Activated CD4-positive, alpha-beta T cell treated with anti-CD3 and anti-CD28 coated beads, Interleukin-10, Interleukin-2, amounts not matched to agents 100 ng/mL and 50 ng/mL, durations not matched to agents 16 hours and 8 hours (primary cell): Measurements from ENCODE around the gene ADAM17.
A peak's percentile ranks its signal among the peaks of the same experiment; 100 is the strongest.

Experiments used
- DNase-seq: peaks from one replicate; pipeline ENCODE4 v3.0.0-alpha.2; 2020

Gene ADAM17

DNA sequence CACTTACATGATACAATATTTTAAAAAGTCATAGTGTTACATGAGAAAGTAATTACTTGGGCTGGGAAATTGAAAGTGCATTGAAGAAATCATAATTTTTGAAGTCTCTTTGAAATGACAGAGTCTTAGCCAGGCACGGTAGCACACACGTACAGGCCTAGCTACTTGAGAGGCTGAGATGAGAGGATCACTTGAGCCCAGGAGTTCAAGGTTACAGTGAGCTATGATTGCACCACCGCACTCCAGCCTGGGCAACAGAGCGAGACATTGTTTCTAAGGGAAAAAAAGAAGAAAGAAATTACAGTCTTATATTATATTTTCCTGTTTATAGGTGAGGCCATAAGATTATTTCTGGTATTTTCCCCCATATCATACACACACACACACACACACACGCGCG, 90.5 kb downstream of the ADAM17 start:
- DNase-seq = no peak

DNA sequence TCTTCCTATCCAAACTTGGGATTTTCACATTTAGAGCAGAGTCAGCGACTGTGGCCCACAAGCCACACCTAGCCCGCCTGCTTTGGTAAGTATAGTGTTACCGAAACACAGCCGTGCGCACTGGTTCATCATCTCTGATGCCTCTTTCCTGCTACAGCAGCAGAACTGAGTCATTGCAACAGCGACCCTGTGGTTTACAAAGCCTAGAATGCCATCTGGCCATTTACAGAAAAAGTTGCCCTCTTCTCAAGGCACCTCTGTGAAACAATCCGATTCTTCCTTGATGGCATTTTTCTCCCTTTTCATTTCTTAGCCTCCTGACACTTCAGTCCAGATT, 92.0 kb downstream of the ADAM17 start:
- DNase-seq = peak; percentile 68

DNA sequence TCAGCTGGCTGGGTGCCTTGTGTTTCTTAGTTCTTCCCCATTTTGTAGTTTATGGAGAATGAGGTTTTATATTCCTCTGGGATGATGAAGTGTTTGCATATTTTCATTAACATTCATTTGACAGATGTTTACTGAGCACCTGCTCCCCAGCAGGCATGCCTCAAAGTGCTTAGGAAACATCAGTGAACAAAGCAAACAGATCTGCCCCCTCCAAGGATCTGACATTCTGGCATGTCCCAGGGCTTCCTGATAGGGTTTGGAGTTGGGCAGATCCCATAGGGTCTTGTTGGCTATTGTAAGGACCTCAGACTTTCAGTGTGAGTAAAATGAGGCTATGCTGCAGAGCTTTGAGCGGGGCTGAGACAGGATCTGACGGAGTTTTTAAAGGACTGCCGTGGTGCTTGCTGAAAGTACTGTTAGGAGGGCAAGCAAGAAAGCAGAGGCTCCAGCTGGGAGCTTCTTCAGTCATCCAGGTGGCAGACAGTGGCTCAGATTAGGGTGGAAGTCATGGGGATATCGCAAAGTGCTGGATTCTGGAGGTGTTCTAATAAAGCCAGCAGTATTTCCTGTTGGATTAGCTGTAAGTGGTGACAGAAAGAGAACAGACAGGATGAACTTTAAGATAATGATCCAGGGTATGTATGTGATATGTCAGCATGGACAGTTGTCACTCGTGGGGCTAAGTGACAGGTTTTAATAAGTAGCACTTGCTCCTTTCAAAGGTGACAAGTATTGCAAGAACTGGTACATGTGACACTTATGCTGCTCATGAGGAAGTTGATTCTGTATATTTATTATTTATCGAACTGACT, 92.5 kb downstream of the ADAM17 start:
- no peak for DNase-seq

DNA sequence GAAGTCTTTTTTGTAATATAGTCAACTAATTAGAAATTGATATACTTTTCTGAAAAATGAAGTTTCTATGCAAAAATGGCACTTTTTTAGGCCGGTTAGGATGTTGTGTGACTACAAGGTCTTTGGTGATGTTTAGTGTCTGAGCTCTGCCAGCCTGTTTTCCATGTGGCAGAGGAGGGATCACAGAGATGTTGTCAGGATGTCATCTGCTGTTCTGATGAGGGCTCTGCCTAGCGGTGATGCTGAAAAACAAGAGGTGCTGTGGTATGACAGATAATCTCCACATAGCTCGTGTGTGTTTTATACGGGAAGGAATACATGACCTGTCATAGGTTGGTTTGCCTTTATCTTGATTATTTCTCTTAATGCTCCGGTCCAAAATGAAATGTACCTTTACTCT, 93.3 kb downstream of the ADAM17 start:
- DNase-seq = no peak

DNA sequence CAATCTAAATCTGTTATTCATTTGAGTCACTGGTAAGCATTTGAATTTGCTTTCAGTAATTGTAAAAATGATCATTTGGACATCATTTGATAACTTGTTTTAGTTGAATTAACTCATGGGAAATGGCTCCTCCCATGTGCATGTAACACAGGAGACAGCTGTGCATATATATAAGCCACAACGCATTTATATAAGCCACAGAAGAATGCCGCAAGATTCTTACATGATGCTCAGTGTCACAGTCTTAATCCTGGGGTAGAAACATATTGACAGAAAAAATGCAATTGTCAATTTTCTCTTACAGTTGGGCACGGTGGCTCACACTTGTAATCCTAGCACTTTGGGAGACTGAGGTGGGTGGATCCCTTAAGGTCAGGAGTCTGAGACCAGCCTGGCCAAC, 94.6 kb downstream of the ADAM17 start:
- no peak for DNase-seq

DNA sequence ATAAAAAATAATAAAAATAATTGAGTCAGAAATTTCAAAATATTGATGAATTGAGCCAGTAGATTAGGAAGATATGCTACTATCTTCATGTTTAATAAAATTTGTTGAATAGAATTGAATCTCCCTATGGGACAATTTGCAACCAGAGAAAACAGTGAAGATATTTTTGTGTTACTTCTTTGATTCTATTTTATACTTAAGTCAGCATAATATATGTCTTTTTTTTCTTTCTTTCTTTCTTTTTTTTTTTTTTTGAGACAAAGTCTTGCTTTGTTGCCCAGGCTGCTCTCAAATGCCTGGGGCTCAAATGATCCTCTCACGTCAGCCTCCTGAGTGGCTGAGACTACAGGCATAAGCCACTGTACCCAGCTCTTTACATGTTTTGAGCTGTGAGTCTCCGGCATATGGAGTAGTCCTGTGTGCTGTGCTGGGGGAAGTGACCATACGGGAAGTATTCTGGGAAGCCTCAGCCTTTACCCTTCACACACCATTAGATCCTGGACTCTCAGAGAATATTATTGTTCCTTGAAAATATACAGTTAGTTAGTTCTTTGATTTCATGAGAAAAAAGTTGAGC, 95.1 kb downstream of the ADAM17 start:
- no peak for DNase-seq

DNA sequence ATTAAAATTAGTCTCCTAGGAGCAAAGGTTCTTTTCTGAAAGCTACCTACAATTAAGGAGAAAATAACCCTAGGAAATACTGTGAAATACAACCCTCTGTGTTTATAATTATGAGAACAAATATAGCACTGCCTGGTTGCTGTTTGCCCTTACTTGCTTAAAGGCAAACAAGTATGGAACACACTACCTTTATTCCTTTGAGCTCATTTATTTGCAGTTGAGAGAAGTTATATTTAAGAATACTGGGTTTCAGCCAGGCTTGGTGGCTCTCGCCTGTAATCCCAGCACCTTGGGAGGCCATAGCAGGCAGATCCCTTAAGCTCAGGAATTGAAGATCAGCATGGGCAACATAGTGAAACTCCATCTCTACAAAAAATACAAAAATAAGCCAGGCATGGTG, 104.4 kb downstream of the ADAM17 start:
- DNase-seq = no peak

DNA sequence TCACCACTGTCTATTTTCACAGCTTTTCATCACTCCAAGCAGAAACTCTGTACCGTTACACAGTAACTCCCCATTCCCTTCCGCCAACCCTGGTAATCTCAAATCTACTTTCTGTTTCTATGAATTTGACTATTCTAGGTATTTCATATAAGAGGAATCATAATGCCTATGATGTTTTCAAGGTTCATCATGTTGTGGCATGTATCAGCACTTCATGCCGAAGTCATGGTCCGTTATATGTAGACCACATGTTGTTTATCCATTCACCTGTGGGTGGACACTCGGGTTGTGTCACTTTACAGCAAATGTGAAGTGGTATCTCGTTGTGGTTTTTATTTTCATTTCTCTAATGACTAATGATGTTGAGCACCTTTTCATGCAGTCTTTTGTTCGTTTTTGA, 110.5 kb downstream of the ADAM17 start:
- DNase-seq = peak; percentile 36

DNA sequence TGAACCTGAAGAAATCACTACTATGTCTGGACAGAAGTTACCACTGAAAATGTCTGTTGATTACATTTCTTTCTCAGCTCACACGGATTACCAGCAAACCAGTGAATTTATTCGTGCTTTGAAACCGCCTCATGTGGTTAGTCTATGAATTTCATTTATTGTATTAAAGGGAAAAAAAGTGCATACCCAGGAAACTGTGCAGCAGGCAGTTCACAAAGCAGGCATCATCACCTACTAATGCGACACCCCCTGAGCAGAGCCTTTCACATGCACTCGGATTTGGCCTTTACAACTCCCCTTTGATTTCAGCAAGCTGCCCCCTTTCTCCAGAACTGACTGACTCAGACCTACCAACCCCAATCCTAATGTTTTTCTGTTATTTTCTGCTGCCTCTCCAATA, 112.1 kb downstream of the ADAM17 start:
- no peak for DNase-seq

DNA sequence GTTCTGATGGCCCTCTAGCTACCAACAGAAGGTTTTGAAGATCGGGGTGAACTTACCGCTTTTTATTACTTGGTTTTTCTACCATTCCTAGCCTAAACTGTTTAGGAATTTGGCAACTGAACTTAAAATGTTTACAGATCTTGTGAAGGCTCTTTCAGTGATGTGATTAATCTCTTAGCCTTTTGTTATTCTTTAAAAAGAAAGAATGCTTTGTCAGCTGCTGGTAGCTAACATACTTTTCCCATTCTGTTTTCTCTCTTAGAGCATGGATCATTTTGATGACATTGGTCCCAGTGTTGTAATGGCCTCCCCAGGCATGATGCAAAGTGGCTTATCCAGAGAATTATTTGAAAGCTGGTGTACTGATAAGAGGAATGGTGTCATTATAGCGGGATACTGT, 114.1 kb downstream of the ADAM17 start:
- no peak for DNase-seq

DNA sequence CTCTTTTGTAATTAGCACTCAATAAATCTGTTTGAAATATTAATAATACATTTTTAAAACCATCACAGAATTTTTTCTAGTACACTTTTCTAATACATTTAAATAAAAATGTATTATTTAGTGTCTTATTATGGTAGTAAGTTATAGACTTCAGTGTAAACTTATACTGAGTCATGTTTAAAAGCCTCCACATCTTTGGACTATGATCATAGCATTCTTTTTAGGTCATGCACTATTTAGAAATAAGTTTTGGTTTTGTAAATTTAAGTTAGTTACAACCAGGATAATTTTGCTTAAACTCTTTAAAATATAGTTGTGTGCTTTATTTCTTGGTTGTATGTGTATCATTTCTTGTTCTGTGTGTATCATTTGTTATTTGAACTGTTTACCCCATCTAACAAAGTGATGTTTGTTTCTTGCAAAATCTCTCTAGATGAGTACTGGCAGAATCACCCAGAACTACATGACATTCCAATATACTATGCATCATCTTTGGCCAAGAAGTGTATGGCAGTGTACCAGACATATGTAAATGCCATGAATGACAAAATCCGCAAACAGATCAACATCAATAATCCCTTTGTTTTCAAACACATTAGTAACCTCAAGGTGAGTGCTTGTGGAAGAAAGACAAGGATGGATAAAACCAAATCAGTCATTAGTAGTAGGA, 115.4 kb downstream of the ADAM17 start:
- no peak for DNase-seq

DNA sequence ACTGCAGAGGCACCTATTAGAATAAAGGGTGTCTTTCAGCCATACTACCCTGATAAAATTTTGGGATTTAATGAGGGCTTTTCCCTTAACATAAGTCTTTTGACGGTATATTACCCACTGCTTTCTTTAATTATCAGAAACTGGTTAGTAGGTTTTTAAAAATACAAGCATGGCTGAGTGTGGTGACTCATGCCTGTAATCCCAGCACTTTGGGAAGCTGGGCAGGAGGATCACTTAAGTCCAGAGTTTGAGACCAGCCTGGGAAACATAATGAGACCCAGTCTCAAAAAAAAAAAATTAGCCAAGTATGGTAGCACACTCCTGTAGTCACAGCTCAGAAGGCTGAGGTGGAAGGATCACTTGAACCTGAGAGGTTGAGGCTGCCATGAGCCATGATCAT, 116.1 kb downstream of the ADAM17 start:
- DNase-seq = no peak
